ENCODE measurements around the gene CAPZB.

The CAPZB gene

DNA sequence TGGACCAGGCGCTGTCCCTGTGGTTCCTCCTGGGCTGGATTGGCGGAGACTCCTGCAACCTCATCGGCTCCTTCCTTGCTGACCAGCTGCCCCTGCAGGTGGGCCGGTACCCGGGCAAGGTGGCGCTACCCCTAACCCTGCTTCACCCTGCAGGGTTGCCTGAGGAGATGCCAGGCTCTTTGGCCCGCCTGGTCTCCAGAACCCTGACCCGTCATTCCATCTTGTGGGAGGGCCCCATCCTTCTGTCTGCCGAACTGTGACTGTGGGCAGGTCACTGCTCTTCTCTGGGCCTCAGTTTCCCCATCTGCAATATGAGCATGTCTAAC lies 160.7 kb downstream of the CAPZB start:
- no peak for DNase-seq

DNA sequence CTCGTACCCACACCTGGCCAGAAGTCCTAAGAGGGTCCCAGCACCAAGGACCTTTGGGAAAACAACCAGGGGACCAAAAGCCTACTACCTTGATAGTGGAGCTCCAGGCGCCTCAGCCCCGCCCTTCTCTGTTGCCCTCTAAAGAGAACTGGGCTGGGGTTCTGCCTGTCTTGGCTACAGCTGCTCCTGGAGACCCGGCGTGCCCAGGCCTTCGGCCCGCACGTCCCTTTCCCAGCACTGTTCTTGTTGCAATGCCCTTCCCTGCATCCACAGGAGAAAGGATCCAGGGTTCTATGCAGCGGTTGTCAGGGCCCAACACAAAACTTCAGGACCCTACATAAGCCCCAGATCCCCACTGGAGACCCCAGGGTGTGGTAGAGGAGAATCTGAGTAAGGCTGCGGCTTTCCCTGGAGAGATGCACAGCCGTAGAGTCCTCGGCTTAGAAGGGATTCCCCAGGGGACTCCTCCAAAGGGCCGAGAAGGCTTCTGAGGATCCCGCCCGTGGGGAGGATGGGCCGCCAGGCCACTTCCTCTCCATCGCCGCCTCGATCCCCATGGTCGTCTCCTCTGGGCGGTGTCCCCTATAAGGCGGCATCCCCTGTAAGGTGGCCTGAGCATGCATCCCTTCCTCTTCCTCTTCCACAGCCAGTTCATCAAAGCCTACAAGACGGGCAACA lies 161.2 kb downstream of the CAPZB start:
- no peak for DNase-seq

- no peak for DNase-seq
Observed at GRCh38 chr1:19322481-19322880, 162.9 kb downstream of the CAPZB start.

DNA sequence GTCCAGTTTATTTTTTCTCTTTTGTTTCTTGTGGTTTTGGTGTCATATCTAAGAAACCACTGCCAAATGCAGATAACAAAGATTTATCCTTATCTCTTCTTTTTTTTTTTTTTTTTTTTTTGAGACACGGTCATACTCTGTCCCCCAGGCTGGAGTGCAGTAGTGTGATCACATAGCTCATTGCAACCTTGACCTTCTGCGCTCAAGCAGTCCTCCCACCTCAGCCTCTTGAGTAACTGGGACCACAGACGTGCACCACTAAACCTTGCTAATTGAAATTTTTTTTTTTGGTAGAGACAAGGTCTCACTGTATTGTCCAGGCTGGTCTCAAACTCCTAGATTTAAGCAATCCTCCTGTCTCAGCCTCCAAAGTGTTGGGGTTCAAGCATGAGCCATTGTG lies 164.3 kb downstream of the CAPZB start:
- DNase-seq: no peak

- DNase-seq: no peak
Observed at GRCh38 chr1:19319196-19319595, 166.1 kb downstream of the CAPZB start.

DNA sequence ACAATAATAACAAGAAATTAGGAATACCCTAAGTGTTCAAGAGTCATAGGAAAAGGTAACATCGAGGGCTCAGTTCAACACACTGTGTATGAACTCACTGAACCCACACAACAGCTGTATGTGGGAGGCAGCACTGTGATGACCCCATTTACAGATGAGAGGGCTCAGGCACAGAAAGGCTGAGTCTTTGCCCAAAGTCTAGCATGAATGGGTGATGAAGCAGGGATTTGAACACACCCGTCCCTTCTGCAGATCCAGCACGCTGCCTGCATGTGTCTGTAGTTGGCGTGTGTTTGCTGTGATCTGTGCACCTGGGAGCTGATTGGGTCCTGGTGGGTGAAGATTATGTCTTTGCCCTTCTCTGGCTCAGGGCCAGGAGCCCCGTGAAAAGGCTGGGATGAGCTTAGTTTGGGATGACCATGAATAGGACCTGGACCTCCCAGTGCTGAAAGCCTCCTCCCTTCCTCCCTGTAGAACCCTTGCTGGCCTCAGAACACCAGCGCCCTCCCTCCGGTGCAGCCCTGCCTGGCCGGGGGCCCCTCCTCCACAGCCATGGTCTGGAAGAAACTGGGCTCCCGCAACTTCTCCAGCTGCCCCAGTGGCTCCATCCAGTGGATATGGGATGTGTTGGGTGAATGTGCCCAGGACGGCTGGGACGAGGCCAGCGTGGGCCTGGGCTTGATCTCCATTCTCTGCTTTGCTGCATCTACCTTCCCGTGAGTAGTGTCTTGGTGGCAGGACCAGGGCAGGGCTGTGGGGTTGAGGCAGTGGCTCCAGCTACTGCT lies 168.0 kb downstream of the CAPZB start:
- no peak for DNase-seq

DNA sequence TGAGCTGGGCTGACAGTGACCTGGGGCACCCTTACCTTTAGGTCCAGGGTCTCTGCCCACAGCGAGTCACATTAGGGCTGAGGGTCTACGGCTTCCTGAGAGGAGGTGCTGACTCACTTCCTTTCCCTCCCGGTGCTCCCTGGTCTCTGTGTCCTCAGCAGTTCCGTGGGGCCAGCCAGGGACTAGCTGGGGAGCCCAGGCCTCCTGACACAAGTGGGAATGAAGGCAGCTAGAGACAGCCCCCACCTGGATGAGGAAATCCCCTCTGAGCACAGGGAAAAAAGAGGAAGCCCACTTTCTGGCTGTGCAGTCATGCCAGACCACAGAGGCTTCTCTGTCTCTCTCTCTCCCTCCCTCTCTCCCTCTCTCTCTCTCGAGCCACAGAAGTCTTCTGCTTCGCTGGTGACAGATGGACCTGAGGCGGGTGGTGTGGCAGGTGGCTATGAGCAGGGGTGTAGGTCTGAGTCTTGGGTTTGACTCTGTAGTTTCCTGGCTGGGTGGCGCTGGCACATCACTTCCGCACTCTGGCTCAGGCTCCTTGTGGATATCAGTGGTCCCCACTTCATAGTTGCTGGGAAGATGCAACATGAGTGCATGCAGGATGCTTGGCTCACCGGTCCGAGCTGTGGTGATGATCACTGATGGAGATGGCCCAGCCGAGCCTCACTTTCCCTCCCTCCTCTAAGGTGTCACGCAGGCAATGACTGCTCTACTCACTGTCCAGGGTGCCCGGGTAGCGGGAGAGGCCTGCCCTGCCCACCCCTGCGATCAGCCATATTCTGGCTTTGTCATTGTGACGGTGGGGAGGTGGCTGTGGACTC lies 169.8 kb downstream of the CAPZB start:
- DNase-seq: no peak

GRCh38 chr1:19313961-19314882 lies 171.1 kb downstream of the CAPZB start:
- no peak for DNase-seq

DNA sequence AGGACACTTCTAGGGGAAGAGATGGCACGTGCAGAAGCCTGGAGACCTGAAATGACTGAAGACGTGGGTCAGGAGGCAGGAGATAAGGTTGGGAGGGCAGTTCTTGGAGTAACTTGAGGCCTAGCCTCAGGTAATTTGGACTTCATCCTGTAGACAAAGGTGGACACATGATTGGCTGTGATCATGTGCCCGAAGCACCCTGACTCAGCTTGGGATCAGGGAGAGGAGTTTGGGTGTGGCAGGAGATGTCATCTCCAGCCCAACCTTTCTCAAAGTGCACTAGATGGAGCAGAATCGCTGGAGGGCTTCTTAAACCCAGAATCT lies 171.7 kb downstream of the CAPZB start:
- no peak for DNase-seq

- no peak for DNase-seq
Observed at GRCh38 chr1:19312782-19313635, 172.3 kb downstream of the CAPZB start.

DNA sequence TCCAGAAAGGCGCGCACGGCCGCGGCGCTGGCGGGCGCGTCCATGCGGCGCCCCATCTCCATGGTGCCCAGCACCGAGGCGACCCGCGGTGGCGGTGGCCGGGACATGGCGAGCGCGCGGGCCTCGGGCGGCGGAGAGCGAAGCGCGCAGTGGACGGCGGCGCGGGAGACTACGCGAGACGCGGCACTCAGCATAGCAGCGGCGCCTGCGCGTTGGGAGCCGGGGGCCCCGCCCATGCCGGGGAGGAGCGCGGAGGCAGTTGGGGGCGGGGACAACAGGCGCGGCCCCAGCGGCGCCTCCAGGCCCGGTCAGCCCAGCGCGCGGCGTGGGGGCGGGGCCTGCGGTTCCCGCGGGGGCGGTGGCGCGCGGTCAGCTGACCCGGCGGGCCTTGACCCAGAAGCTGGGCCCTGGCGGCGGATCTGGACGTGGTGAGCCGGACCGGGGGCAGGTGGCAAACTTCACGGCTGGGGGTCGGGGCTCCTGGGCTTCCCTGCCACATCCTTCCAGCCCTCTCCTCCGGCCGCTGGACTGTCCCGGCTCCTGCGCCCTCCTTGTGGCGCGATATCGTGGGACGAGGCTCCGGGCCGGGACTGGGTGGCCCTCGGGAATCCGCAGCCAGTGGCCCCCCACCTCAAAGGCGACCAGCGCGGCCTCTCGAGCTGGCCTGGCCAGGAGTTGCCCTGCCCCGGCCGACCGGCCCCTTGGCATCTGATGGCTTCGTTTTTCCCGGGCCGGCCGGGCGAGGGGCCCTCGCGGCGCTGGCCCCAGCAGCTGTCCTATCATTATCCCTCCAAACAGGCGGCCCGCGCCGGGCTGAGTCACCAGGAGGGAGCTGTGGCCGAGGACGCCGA lies 173.2 kb downstream of the CAPZB start, which contains the start of the genes AKR7A2 and SLC66A1:
AKR7A2 (minus strand) TSS at position 214 of the 851 bp plus-strand sequence; CDS start at position 194, 20 bp downstream.
SLC66A1 (plus strand) TSS at position 396 of the 851 bp plus-strand sequence. CDS start 5,352 bp downstream, outside the sequence.
- peak; percentile 93 for DNase-seq

GRCh38 chr1:19311503-19311930 lies 173.8 kb downstream of the CAPZB start:
- peak; percentile 37 for DNase-seq

GRCh38 chr1:19310720-19311502 lies 174.4 kb downstream of the CAPZB start:
- DNase-seq: peak; percentile 37

- no peak for DNase-seq
Observed at GRCh38 chr1:19310061-19310460, 175.3 kb downstream of the CAPZB start.

- DNase-seq: no peak
Observed at GRCh38 chr1:19309123-19309813, 176.1 kb downstream of the CAPZB start.

GRCh38 chr1:19308509-19308907 lies 176.8 kb downstream of the CAPZB start:
- DNase-seq: no peak

GRCh38 chr1:19307794-19308508 lies 177.4 kb downstream of the CAPZB start:
- no peak for DNase-seq

- no peak for DNase-seq
Observed at GRCh38 chr1:19306941-19307340, 178.4 kb downstream of the CAPZB start.
